T-helper 22 cell (primary cell): ENCODE results near the gene BABAM2.

Source experiments
- DNase-seq: peaks from one replicate; pipeline ENCODE4 v3.0.0-alpha.2; 2020; ENCODE audit warnings: low read depth

BABAM2 gene

GRCh38 chr2:28030600-28030999, 140.1 kb downstream of the BABAM2 start:
- no peak for DNase-seq

GRCh38 chr2:28032816-28033215, 142.3 kb downstream of the BABAM2 start:
- no peak for DNase-seq

GRCh38 chr2:28034696-28035095, 144.2 kb downstream of the BABAM2 start:
- DNase-seq, result no peak

- no peak for DNase-seq
These were observed 144.7 kb downstream of the BABAM2 start for GRCh38 chr2:28035163-28035690.

GRCh38 chr2:28035816-28036215, 145.3 kb downstream of the BABAM2 start:
- DNase-seq, result no peak

- DNase-seq, result no peak
These were observed 145.8 kb downstream of the BABAM2 start for GRCh38 chr2:28036307-28036706.

- DNase-seq, result no peak
These were observed 148.2 kb downstream of the BABAM2 start for GRCh38 chr2:28038722-28039121.

GRCh38 chr2:28045676-28046351, 155.3 kb downstream of the BABAM2 start:
- DNase-seq, result no peak

- DNase-seq, result no peak
These were observed 156.4 kb downstream of the BABAM2 start for GRCh38 chr2:28046921-28047320.

GRCh38 chr2:28047681-28048080, 157.2 kb downstream of the BABAM2 start:
- DNase-seq, result no peak

- no peak for DNase-seq
These were observed 157.8 kb downstream of the BABAM2 start for GRCh38 chr2:28048341-28048740.

- DNase-seq, result no peak
These were observed 158.9 kb downstream of the BABAM2 start for GRCh38 chr2:28049416-28049815.

- no peak for DNase-seq
These were observed 159.4 kb downstream of the BABAM2 start for GRCh38 chr2:28049899-28050298.

- no peak for DNase-seq
These were observed 162.2 kb downstream of the BABAM2 start for GRCh38 chr2:28052691-28053090.

- no peak for DNase-seq
These were observed 163.1 kb downstream of the BABAM2 start for GRCh38 chr2:28053597-28053996.

GRCh38 chr2:28054916-28055315, 164.4 kb downstream of the BABAM2 start:
- DNase-seq, result no peak

- no peak for DNase-seq
These were observed 164.9 kb downstream of the BABAM2 start for GRCh38 chr2:28055325-28055970.

GRCh38 chr2:28058791-28059190, 168.3 kb downstream of the BABAM2 start:
- no peak for DNase-seq

- no peak for DNase-seq
These were observed 172.3 kb downstream of the BABAM2 start for GRCh38 chr2:28062867-28063266.

GRCh38 chr2:28063492-28063962, 173.0 kb downstream of the BABAM2 start:
- DNase-seq, result no peak

GRCh38 chr2:28067602-28068001, 177.1 kb downstream of the BABAM2 start:
- no peak for DNase-seq

GRCh38 chr2:28068088-28068487, 177.6 kb downstream of the BABAM2 start:
- no peak for DNase-seq

- DNase-seq, result no peak
These were observed 178.0 kb downstream of the BABAM2 start for GRCh38 chr2:28068527-28068926.

GRCh38 chr2:28071221-28071620, 180.7 kb downstream of the BABAM2 start:
- DNase-seq, result no peak
